Tibial nerve (tissue), 4 donors: Measurements from ENCODE around the gene AGFG2. TPM values are rescaled to one million over a fixed set of nuclear protein-coding genes. Genes with fewer than 3 reads are reported as not detected.
"Not testable (repeated sequence)": the region's sequence is repeated elsewhere in the genome, so short reads cannot be mapped to it uniquely, and the experiment has no call there.

Experiments used
- DNase-seq, 2 donors: peaks; one replicate each; pipeline ENCODE4 v3.0.0-alpha.2; 2019; ENCODE audit warnings: low spot score in 2 of 2
- H3K27ac ChIP-seq, 4 donors: fragments of 200-600 bp; sonication (generic) in 3 of 4; one replicate each; pipeline ENCODE4 v1.5.1; 2017 to 2019; ENCODE audit warnings: mild to moderate bottlenecking in 1 of 4
- H3K27me3 ChIP-seq, 2 donors: fragments of 200-600 bp; sonication (generic) in 1 of 2; one replicate each; pipeline versions ENCODE4 v1.5.1 to v1.6.0; 2017 to 2019
- H3K36me3 ChIP-seq, 3 donors: fragments of 200-600 bp; sonication (generic); one replicate each; pipeline ENCODE4 v1.5.1; 2018 to 2019
- H3K4me1 ChIP-seq, 4 donors: fragments of 200-600 bp; sonication (generic) in 3 of 4; one replicate each; pipeline ENCODE4 v1.5.1; 2017 to 2019
- H3K4me3 ChIP-seq, 4 donors: fragments of 200-600 bp; sonication (generic) in 3 of 4; one replicate each; pipeline ENCODE4 v1.5.1; 2017 to 2019; ENCODE audit warnings: mild to moderate bottlenecking in 1 of 4, moderate library complexity in 1 of 4
- H3K9me3 ChIP-seq, 4 donors: fragments of 200-600 bp; sonication (generic) in 3 of 4; one replicate each; pipeline ENCODE4 v1.5.1; 2017 to 2019
- EP300 ChIP-seq, 2 donors: sonication (generic); formaldehyde crosslinking; IDR thresholded peaks; one replicate each; pipeline ENCODE4 v1.6.1; 2017; ENCODE audit warnings: antibody characterized with exemption in 2 of 2, mild to moderate bottlenecking in 1 of 2
- POLR2A ChIP-seq, 2 donors: fragments of 450-650 bp; IDR thresholded peaks; one replicate each; pipeline ENCODE4 v1.6.1; 2017; ENCODE audit warnings: antibody characterized with exemption in 2 of 2, mild to moderate bottlenecking in 2 of 2, moderate library complexity in 2 of 2
- WGBS, 2 donors: methylation state at CpG; one replicate each; pipeline ENCODE4 v1.1.5; 2018; 5-methylcytosine and 5-hydroxymethylcytosine counted together
- total RNA-seq, 4 donors: library from RNA; depleted of rRNA; stranded (reverse); fragments of >200 nt; gene quantifications; one replicate each; pipeline ENCODE4 v1.1.0, GENCODE V29; 2016
- TF ChIP-seq, protein P1 (sequence below), 5 experiments: fragments of 200-600 bp in 3 of 5; fragments of 450-650 bp in 2 of 5; sonication (generic) in 3 of 5; IDR thresholded peaks; one replicate each; pipeline ENCODE4 v1.5.1; 2016 to 2019; ENCODE audit warnings: antibody characterized with exemption in 5 of 5, mild to moderate bottlenecking in 3 of 5, moderate library complexity in 2 of 5

Gene AGFG2
- total RNA-seq, 4 donors from 2014 or later = 17.1 to 54.6 (median 35.0) TPM

- no peak for DNase-seq
- H3K4me3 ChIP-seq = no peak overlapping the region
- 91 to 93% methylated on average over 8 of the region's 8 CpGs for WGBS, 2 donors
These were observed 24.1 kb downstream of the AGFG2 start for GRCh38 chr7:100563100-100563564.

DNA sequence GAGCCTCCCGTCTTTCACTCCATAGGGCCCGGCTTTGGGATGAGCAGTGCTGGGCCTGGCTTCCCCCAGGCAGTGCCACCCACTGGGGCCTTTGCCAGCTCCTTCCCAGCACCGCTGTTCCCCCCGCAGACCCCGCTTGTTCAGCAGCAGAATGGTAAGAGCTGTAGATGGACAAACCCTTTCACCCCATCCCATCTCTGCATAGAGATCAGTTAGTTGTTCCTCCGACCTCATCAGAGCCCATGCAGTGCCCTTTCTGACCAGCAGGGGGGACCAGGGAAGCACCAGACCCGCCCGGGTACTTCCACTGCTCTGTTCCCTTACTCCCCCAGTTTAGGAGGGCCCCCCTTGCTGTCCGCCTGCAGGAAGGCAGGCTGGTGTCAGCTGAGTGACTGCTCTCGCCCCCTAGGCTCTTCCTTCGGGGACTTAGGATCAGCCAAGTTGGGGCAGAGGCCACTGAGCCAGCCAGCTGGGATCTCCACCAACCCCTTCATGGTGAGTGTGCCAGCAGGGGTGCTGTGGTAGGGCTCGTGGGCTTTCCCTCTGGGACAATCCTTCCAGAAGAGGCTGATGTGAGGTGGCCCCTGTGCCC is 24.9 kb downstream of the AGFG2 start:
- H3K4me1 ChIP-seq = peaks cover 0 to 43% (median 7%) of the 10 kb centered on the region in 4 donors
- 25 to 34% methylated on average over 11 to 12 of the region's 12 CpGs for WGBS, 2 donors
- peak; percentile 83 to 95 for DNase-seq
- H3K4me3 ChIP-seq = no peak overlapping the region
- peaks cover 0 to 59% (median 0%) of the 10 kb centered on the region in 3 donors for H3K36me3 ChIP-seq
- H3K27me3 ChIP-seq = no peaks in the 10 kb centered on the region
- H3K9me3 ChIP-seq = no peaks in the 10 kb centered on the region
- no peak for TF ChIP-seq POLR2A (IDR thresholded peaks at IDR 0.05)
- TF ChIP-seq, protein P1, sequence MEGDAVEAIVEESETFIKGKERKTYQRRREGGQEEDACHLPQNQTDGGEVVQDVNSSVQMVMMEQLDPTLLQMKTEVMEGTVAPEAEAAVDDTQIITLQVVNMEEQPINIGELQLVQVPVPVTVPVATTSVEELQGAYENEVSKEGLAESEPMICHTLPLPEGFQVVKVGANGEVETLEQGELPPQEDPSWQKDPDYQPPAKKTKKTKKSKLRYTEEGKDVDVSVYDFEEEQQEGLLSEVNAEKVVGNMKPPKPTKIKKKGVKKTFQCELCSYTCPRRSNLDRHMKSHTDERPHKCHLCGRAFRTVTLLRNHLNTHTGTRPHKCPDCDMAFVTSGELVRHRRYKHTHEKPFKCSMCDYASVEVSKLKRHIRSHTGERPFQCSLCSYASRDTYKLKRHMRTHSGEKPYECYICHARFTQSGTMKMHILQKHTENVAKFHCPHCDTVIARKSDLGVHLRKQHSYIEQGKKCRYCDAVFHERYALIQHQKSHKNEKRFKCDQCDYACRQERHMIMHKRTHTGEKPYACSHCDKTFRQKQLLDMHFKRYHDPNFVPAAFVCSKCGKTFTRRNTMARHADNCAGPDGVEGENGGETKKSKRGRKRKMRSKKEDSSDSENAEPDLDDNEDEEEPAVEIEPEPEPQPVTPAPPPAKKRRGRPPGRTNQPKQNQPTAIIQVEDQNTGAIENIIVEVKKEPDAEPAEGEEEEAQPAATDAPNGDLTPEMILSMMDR (IDR thresholded peaks at IDR 0.05) = peak; percentile 92 to 99 (median 95)
- TF ChIP-seq EP300 (IDR thresholded peaks at IDR 0.05) = peak in 1 of 2 donors; percentile 17
- peak overlapping the region in 2 of 4 donors; percentile 4 to 15 for H3K27ac ChIP-seq

More at GRCh38 chr7:100563100-100563564, 24.1 kb downstream of the AGFG2 start:
- TF ChIP-seq POLR2A (IDR thresholded peaks at IDR 0.05) = no peak
- TF ChIP-seq, protein P1 (IDR thresholded peaks at IDR 0.05) = no peak
- no peak for TF ChIP-seq EP300 (IDR thresholded peaks at IDR 0.05)
- H3K9me3 ChIP-seq = no peaks in the 10 kb centered on the region
- no peak overlapping the region for H3K27ac ChIP-seq
- no peaks in the 10 kb centered on the region for H3K27me3 ChIP-seq
- H3K4me1 ChIP-seq = peaks cover 0 to 35% (median 3%) of the 10 kb centered on the region in 4 donors
- H3K36me3 ChIP-seq = peaks cover 0 to 65% (median 0%) of the 10 kb centered on the region in 3 donors

DNA sequence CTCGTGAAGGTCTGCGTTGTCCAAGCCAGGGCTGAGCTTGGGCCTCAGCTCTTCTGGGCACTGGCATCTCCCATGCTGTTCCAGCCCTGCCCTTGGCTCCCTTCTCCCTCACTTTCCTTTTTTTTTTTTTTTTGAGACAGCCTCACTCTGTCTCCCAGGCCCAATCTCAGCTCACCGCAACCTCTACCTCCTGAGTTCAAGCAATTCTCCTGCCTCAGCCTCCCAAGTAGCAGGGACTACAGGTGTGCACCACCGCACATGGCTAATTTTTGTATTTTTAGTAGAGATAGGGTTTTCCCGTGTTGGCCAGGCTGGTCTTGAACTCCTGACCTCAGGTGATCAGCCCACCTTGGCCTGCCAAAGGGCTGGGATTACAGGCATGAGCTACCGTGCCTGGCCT is 25.4 kb downstream of the AGFG2 start:
- not testable (repeated sequence) for DNase-seq, H3K9me3 ChIP-seq, H3K27me3 ChIP-seq, H3K4me3 ChIP-seq
- 87 to 89% methylated on average over 6 of the region's 6 CpGs for WGBS, 2 donors
- peak overlapping the region in 2 of 4 donors; percentile 4 to 15 for H3K27ac ChIP-seq
- peaks cover 0 to 58% (median 0%) of the 10 kb centered on the region in 3 donors for H3K36me3 ChIP-seq
- H3K4me1 ChIP-seq = peaks cover 0 to 47% (median 8%) of the 10 kb centered on the region in 4 donors

DNA sequence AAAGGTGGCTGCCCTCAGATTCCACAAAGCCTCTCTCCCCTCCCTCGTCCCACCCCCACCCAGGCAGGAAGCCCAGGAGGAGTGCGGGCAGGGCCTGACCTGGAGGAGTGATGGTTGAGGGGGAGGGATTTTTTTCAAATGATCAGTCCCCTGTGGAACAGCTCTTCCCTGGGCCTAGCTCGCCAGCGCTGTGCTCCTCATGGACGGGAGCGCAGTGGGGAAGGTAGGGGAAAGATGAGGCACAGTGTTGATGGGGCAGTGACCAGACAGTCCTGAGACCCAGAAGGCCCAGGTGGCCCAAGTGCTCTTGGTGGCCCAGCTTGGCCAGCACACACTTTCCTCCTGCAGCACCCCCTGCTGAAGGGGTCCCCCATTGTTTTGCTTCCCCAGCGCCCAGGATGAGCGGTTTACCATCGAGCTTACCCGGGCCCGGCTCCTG is 26.1 kb downstream of the AGFG2 start:
- Histone ChIP-seq H3K36me3 (peaks cover 0 to 58% (median 0%) of the 10 kb centered on the region in 3 donors), H3K4me1 (peaks cover 0 to 47% (median 14%) of the 10 kb centered on the region in 4 donors), H3K9me3 (no peaks in the 10 kb centered on the region), H3K27me3 (no peaks in the 10 kb centered on the region), H3K4me3 (no peak overlapping the region), H3K27ac (no peak overlapping the region)
- no peak for DNase-seq
- 85 to 89% methylated on average over 11 of the region's 11 CpGs for WGBS, 2 donors
- no peak for TF ChIP-seq POLR2A (IDR thresholded peaks at IDR 0.05)
- TF ChIP-seq, protein P1 (IDR thresholded peaks at IDR 0.05) = no peak
- TF ChIP-seq EP300 (IDR thresholded peaks at IDR 0.05) = no peak

- TF ChIP-seq EP300 (IDR thresholded peaks at IDR 0.05) = no peak
- TF ChIP-seq POLR2A (IDR thresholded peaks at IDR 0.05) = no peak
- TF ChIP-seq, protein P1 (IDR thresholded peaks at IDR 0.05) = no peak
- Histone ChIP-seq H3K27ac (no peak overlapping the region), H3K4me1 (peaks cover 0 to 52% (median 19%) of the 10 kb centered on the region in 4 donors), H3K27me3 (peaks cover 0 to 3% of the 10 kb centered on the region in 2 donors), H3K4me3 (no peak overlapping the region), H3K9me3 (no peaks in the 10 kb centered on the region), H3K36me3 (peaks cover 0 to 56% (median 0%) of the 10 kb centered on the region in 3 donors)
- DNase-seq = no peak
- WGBS, 2 donors = 80% methylated on average over 6 of the region's 6 CpGs
These were observed 27.1 kb downstream of the AGFG2 start for GRCh38 chr7:100566018-100566531.
